Myocyte (in vitro differentiated cells): ENCODE measurements around the gene PLPPR5. TPM values are rescaled to one million over a fixed set of nuclear protein-coding genes. Genes with fewer than 3 reads are reported as not detected.
A peak's percentile ranks its signal among the peaks of the same experiment; 100 is the strongest.
"Not testable (repeated sequence)": the region's sequence is repeated elsewhere in the genome, so short reads cannot be mapped to it uniquely, and the experiment has no call there.

ENCODE experiments used
- DNase-seq: peaks from one replicate; pipeline ENCODE4 v3.0.0-alpha.2; 2012; ENCODE audit warnings: low read depth
- total RNA-seq: library from RNA; depleted of rRNA; stranded (reverse); fragments of >200 nt; gene quantifications from 2 replicates; pipeline ENCODE4 v1.2.3, GENCODE V29; 2014

Gene PLPPR5
- total RNA-seq, 1 donor from 2014 or later, result not detected

GRCh38 chr1:98919211-98919610 is 85.5 kb downstream of the PLPPR5 start:
- DNase-seq, result no peak

- no peak for DNase-seq
These were observed 90.1 kb downstream of the PLPPR5 start for GRCh38 chr1:98914547-98914946.

- DNase-seq, result peak; percentile 33
These were observed 93.8 kb downstream of the PLPPR5 start for GRCh38 chr1:98910827-98911226.

- no peak for DNase-seq
These were observed 95.7 kb downstream of the PLPPR5 start for GRCh38 chr1:98908980-98909379.

GRCh38 chr1:98906809-98907208 is 97.9 kb downstream of the PLPPR5 start:
- no peak for DNase-seq

GRCh38 chr1:98906361-98906760 is 98.3 kb downstream of the PLPPR5 start:
- no peak for DNase-seq

GRCh38 chr1:98904684-98905083 is 100.0 kb downstream of the PLPPR5 start:
- DNase-seq, result no peak

GRCh38 chr1:98903726-98904125 is 100.9 kb downstream of the PLPPR5 start:
- DNase-seq, result no peak

- DNase-seq, result peak; percentile 13
These were observed 101.4 kb downstream of the PLPPR5 start for GRCh38 chr1:98903261-98903660.

GRCh38 chr1:98898940-98899339 is 105.7 kb downstream of the PLPPR5 start:
- DNase-seq, result no peak

GRCh38 chr1:98897479-98897878 is 107.2 kb downstream of the PLPPR5 start:
- no peak for DNase-seq

GRCh38 chr1:98896711-98897445 is 107.8 kb downstream of the PLPPR5 start:
- no peak for DNase-seq

GRCh38 chr1:98893371-98893770 is 111.3 kb downstream of the PLPPR5 start:
- DNase-seq, result no peak

- DNase-seq, result no peak
These were observed 115.8 kb downstream of the PLPPR5 start for GRCh38 chr1:98888869-98889268.

GRCh38 chr1:98887507-98887906 is 117.2 kb downstream of the PLPPR5 start:
- DNase-seq, result no peak

- no peak for DNase-seq
These were observed 119.8 kb downstream of the PLPPR5 start for GRCh38 chr1:98884864-98885263.

- DNase-seq, result no peak
These were observed 122.8 kb downstream of the PLPPR5 start for GRCh38 chr1:98881901-98882300.

GRCh38 chr1:98881234-98881633 is 123.4 kb downstream of the PLPPR5 start:
- not testable (repeated sequence) for DNase-seq

- no peak for DNase-seq
These were observed 129.8 kb downstream of the PLPPR5 start for GRCh38 chr1:98874828-98875227.

GRCh38 chr1:98870959-98871903 is 133.4 kb downstream of the PLPPR5 start:
- DNase-seq, result no peak

GRCh38 chr1:98865796-98866195 is 138.9 kb downstream of the PLPPR5 start:
- no peak for DNase-seq

GRCh38 chr1:98860329-98860728 is 144.3 kb downstream of the PLPPR5 start:
- no peak for DNase-seq
